GM12864 (cell line): ENCODE data around the gene ADAMTS16.

Experiments used
- DNase-seq: peaks from one replicate; pipeline ENCODE4 v3.0.0-alpha.2; 2011; ENCODE audit warnings: low read depth
- H3K4me3 ChIP-seq: 2 replicates; pipeline ENCODE4 v1.5.1; 2011; ENCODE audit warnings: mild to moderate bottlenecking, low read depth, low read length, control low read depth
- TF ChIP-seq, protein P1 (sequence below): IDR thresholded peaks from 2 replicates; pipeline ENCODE4 v1.5.1; 2011; ENCODE audit warnings: low read depth, mild to moderate bottlenecking, moderate library complexity, low read length, control low read depth, inconsistent platforms; ENCODE audit errors: missing control alignments

ADAMTS16 gene

DNA sequence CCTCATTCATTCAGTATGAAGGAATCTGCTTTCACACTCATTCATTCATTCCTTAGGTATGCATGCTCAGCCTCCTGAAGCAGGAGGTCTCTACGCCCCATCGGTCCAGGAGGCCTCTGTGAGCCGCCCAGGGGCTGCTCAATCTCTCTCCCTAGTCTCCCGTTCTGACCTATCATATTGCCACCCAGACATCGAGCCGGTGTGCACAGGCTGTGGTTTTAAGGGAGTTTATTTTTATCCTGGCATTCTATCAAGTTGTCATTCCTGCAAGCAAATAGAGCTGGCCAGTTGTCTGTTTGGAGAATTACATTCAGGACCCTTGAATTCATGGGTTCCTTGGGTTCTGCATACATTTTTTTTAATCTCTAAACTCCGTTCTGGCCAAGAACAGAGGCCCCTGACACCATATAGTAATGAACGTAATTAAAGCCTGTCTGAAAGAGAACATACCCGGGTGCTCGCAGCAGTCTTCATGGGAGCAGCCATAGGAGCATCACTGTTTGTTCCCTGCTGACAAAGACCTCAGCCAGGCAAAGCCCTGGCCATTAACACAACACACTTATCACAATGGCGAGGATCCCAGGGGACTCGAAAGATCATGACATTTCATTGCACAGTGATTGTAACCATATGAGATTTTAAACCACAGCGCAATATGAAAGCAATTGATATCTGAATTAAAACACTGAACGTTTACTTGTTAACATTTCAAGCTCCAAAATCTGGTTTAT lies 80.9 kb downstream of the ADAMTS16 start:
- H3K4me3 ChIP-seq = no peak overlapping the region
- TF ChIP-seq, protein P1, sequence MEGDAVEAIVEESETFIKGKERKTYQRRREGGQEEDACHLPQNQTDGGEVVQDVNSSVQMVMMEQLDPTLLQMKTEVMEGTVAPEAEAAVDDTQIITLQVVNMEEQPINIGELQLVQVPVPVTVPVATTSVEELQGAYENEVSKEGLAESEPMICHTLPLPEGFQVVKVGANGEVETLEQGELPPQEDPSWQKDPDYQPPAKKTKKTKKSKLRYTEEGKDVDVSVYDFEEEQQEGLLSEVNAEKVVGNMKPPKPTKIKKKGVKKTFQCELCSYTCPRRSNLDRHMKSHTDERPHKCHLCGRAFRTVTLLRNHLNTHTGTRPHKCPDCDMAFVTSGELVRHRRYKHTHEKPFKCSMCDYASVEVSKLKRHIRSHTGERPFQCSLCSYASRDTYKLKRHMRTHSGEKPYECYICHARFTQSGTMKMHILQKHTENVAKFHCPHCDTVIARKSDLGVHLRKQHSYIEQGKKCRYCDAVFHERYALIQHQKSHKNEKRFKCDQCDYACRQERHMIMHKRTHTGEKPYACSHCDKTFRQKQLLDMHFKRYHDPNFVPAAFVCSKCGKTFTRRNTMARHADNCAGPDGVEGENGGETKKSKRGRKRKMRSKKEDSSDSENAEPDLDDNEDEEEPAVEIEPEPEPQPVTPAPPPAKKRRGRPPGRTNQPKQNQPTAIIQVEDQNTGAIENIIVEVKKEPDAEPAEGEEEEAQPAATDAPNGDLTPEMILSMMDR = no peak
- DNase-seq = no peak

DNA sequence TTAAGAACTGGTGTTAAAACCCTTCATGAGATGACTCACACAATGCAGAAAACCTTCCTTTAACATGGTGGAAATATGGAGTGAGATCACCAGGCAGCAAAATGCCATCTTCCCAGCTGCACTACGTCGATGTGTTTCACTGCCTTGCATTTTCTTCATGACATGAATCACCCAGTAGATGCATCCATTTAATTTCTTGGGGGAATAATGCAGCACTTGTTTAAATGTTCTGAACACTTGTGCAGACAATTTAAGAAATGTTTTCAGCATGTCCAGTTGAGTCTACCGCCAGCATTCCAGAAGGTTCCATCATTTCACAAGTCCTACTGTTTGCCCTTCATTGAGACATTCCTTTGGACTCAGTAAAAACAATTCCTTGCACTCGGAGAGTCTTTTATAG lies 81.6 kb downstream of the ADAMTS16 start:
- TF ChIP-seq, protein P1 = no peak
- H3K4me3 ChIP-seq = no peak overlapping the region
- DNase-seq = no peak

DNA sequence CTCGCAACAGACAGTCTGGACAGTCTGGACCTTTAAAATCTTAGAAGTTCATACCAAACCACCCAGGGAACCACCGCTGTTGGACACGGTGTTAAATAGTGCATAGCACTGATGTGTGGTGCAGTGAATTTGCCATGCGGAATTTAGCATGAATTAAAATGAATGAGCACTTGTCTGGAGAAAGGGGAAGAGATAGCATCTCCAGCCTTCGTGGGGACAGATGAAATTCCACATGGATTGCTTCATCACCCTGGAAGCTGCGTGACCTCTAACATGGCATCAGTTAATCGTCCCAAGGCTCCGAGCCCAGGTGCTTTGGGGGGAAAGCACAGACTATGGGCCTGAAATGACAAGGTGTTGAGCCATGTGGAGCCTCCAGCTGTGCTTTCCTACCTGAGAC lies 91.4 kb downstream of the ADAMTS16 start:
- TF ChIP-seq, protein P1 = no peak

DNA sequence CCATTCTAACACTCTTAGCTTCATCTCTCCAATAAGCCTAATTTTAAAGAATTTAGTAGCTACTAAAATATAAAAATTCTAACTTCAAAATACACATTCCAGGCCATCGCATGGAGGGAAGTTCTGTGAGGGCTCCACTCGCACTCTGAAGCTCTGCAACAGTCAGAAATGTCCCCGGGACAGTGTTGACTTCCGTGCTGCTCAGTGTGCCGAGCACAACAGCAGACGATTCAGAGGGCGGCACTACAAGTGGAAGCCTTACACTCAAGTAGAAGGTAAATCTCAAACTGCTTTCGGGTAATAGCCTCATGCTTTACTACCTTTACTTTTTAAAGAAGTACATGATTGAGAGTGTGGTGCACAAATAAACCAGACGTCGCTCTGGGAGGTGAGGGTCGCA lies 94.8 kb downstream of the ADAMTS16 start:
- TF ChIP-seq, protein P1 = no peak
- no peak for DNase-seq
- no peak overlapping the region for H3K4me3 ChIP-seq

More for the DNA sequence above, 91.4 kb downstream of the ADAMTS16 start:
- DNase-seq = no peak
- H3K4me3 ChIP-seq = no peak overlapping the region

DNA sequence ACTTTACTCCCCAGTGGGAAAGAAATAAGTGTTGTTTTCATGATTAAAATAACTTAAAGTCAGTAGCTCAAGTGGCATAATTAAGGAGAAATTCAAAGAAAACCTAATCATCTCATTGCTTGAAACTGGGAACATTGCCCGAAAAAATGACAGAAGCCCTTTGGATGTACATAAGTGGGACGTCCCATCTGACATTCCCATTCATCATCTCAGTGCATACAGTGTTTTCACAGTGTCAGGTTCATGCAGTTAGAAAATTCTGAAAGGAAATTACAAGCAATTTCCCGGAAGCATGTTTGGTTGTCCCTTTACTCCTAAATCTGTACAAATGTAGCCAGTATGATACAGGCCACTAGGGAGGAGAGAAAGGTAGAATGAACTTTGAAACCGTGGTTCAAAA lies 95.6 kb downstream of the ADAMTS16 start:
- H3K4me3 ChIP-seq = no peak overlapping the region
- no peak for DNase-seq
- TF ChIP-seq, protein P1 = no peak

DNA sequence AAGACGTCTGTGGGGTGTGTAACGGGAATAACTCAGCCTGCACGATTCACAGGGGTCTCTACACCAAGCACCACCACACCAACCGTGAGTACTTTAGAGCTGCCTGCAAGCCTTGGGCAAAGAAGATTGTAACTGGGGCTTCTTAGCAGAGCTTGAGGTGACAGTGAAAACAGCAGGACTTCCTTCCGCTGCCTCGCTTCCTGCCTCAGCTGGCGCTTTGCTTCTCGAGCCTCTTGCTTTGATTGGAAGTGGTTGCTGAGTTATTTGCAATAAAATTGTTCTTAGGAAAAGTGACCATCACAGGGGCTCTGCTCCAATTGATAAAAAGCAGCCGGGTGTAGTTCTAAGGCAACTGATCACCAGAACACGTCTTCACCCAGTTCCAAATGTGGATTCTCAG lies 99.1 kb downstream of the ADAMTS16 start:
- H3K4me3 ChIP-seq = no peak overlapping the region

More for the DNA sequence above, 99.1 kb downstream of the ADAMTS16 start:
- TF ChIP-seq, protein P1 = no peak
- DNase-seq = no peak
